SIG-M5 treated with dmso at 0.1 percent for 504 hours (cell line): Measurements from ENCODE around the gene HIPK1.
"Not testable (repeated sequence)": the region's sequence is repeated elsewhere in the genome, so short reads cannot be mapped to it uniquely, and the experiment has no call there.

ENCODE experiments used
- DNase-seq: peaks from one replicate; lab custom pipeline; 2025; ENCODE audit not compliant: unreplicated experiment; lab: John Stamatoyannopoulos, UW

HIPK1 gene

GRCh38 chr1:113981962-113982931, 53.1 kb downstream of the HIPK1 start:
- no peak for DNase-seq

GRCh38 chr1:113982949-113983348, 53.8 kb downstream of the HIPK1 start:
- DNase-seq = no peak

- no peak for DNase-seq
Measured at GRCh38 chr1:113983391-113983790, 54.3 kb downstream of the HIPK1 start.

GRCh38 chr1:113983826-113984225, 54.7 kb downstream of the HIPK1 start:
- no peak for DNase-seq

GRCh38 chr1:113984710-113985109, 55.6 kb downstream of the HIPK1 start:
- no peak for DNase-seq

- no peak for DNase-seq
Measured at GRCh38 chr1:113986802-113987201, 57.7 kb downstream of the HIPK1 start.

GRCh38 chr1:113987259-113987658, 58.1 kb downstream of the HIPK1 start:
- no peak for DNase-seq

- DNase-seq = no peak
Measured at GRCh38 chr1:113990530-113990929, 61.4 kb downstream of the HIPK1 start.

GRCh38 chr1:113990961-113991360, 61.8 kb downstream of the HIPK1 start:
- DNase-seq = no peak

GRCh38 chr1:113991467-113991997, 62.4 kb downstream of the HIPK1 start:
- DNase-seq = no peak

GRCh38 chr1:113993072-113993471, 63.9 kb downstream of the HIPK1 start:
- DNase-seq = no peak

- no peak for DNase-seq
Measured at GRCh38 chr1:113993766-113994165, 64.6 kb downstream of the HIPK1 start.

GRCh38 chr1:113995382-113995781, 66.3 kb downstream of the HIPK1 start:
- no peak for DNase-seq

- no peak for DNase-seq
Measured at GRCh38 chr1:113998361-113998760, 69.2 kb downstream of the HIPK1 start.

- DNase-seq = no peak
Measured at GRCh38 chr1:113999233-113999632, 70.1 kb downstream of the HIPK1 start.

GRCh38 chr1:113999799-114000198, 70.7 kb downstream of the HIPK1 start:
- no peak for DNase-seq

GRCh38 chr1:114000406-114000805, 71.3 kb downstream of the HIPK1 start:
- no peak for DNase-seq

- no peak for DNase-seq
Measured at GRCh38 chr1:114002492-114003239, 73.5 kb downstream of the HIPK1 start.

- no peak for DNase-seq
Measured at GRCh38 chr1:114003431-114003830, 74.3 kb downstream of the HIPK1 start.

- DNase-seq = not testable (repeated sequence)
Measured at GRCh38 chr1:114006825-114007224, 77.7 kb downstream of the HIPK1 start.

- DNase-seq = no peak
Measured at GRCh38 chr1:114008480-114008941, 79.4 kb downstream of the HIPK1 start.

- no peak for DNase-seq
Measured at GRCh38 chr1:114008993-114009392, 79.9 kb downstream of the HIPK1 start.
